Spleen (tissue), 7 donors: Measurements from ENCODE around the gene KCNS1.

Source experiments
- CTCF ChIP-seq, 11 experiments: fragments of 200-600 bp in 7 of 11; fragments of 450-650 bp in 4 of 11; sonication (generic) in 4 of 11; IDR thresholded peaks in 8 of 11; conservative IDR thresholded peaks in 3 of 11; 1 replicate in 7 of 11; 2 replicates in 4 of 11; pipeline versions ENCODE4 v1.4.0 to v1.8.0; 2016 to 2021; ENCODE audit warnings: antibody characterized with exemption in 11 of 11, inconsistent platforms in 4 of 11, mild to moderate bottlenecking in 1 of 11
- POLR2A ChIP-seq, 3 donors: fragments of 450-650 bp; IDR thresholded peaks; one replicate each; pipeline ENCODE4 v1.5.1; 2017; ENCODE audit warnings: antibody characterized with exemption in 3 of 3, mild to moderate bottlenecking in 1 of 3
- POLR2AphosphoS5 ChIP-seq, 3 donors: sonication (generic); formaldehyde crosslinking; IDR thresholded peaks; one replicate each; pipeline ENCODE4 v1.5.1; 2017; ENCODE audit warnings: antibody characterized with exemption in 3 of 3
- donor health status: DM: no; HTN: no; CAD: no; lungs with moderate emphysema.
- donor health status: DM: no; HTN: no; CAD: no.
- donor health status: DM: no; HTN: no; CAD: no.

- TF ChIP-seq POLR2AphosphoS5 (IDR thresholded peaks at IDR 0.05) (no peak), POLR2A (IDR thresholded peaks at IDR 0.05) (no peak), CTCF (IDR thresholded peaks at IDR 0.05 in 8 of 11, conservative IDR thresholded peaks at IDR 0.05 in 3 of 11) (no peak)
Measured at GRCh38 chr20:45109634-45110033, 8.7 kb upstream of the KCNS1 start.
